SU-DHL-6 (cell line): Measurements from ENCODE around the gene THRAP3.

Experiments
- H2AFZ ChIP-seq: fragments of 200-600 bp; sonication (generic); 2 replicates; pipeline ENCODE4 v1.6.1; 2014; ENCODE audit warnings: low read depth, mild to moderate bottlenecking, moderate library complexity, mixed read lengths, antibody characterized with exemption, low read length; ENCODE audit not compliant: severe bottlenecking
- H3F3A ChIP-seq: fragments of 200-600 bp; shearing (Covaris generic); 2 replicates; pipeline ENCODE4 v1.6.0; 2016; ENCODE audit warnings: antibody characterized with exemption, mild to moderate bottlenecking; ENCODE audit not compliant: insufficient read depth
- H3K27ac ChIP-seq: fragments of 200-600 bp; sonication (generic); 2 replicates; pipeline ENCODE4 v1.5.1; 2016; ENCODE audit warnings: low read depth, mild to moderate bottlenecking, low read length, moderate library complexity, mixed read lengths
- H3K27me3 ChIP-seq: fragments of 200-600 bp; sonication (generic), shearing (Covaris generic); 2 replicates; pipeline ENCODE4 v1.6.0; 2014; ENCODE audit warnings: mild to moderate bottlenecking, low read length
- H3K36me3 ChIP-seq: fragments of 200-600 bp; sonication (generic); 2 replicates; pipeline ENCODE4 v1.6.1; 2014; ENCODE audit warnings: mild to moderate bottlenecking, low read length, mixed read lengths
- H3K4me2 ChIP-seq: fragments of 300-600, 200-600 bp; shearing (Covaris generic), sonication (generic); 2 replicates; pipeline ENCODE4 v1.6.0; 2014; ENCODE audit warnings: low read length, low read depth, mild to moderate bottlenecking; ENCODE audit not compliant: poor library complexity, severe bottlenecking
- H3K4me3 ChIP-seq: fragments of 200-600 bp; sonication (generic); 2 replicates; pipeline ENCODE4 v1.5.1; 2014; ENCODE audit warnings: antibody characterized with exemption, low read length, mild to moderate bottlenecking, mixed read lengths; ENCODE audit not compliant: insufficient read depth, poor library complexity, severe bottlenecking
- H3K79me2 ChIP-seq: fragments of 200-600 bp; sonication (generic); 2 replicates; pipeline ENCODE4 v1.6.1; 2014; ENCODE audit warnings: mild to moderate bottlenecking, low read length, moderate library complexity; ENCODE audit not compliant: insufficient read depth
- H3K9ac ChIP-seq: fragments of 200-600 bp; sonication (generic); 2 replicates; pipeline ENCODE4 v1.7.0; 2014; ENCODE audit warnings: mild to moderate bottlenecking, low read length
- H3K9me2 ChIP-seq: fragments of 200-600 bp; sonication (generic); replicated peaks from 2 replicates; pipeline ENCODE4 v1.6.1; 2014; ENCODE audit warnings: low read length; ENCODE audit not compliant: insufficient read depth
- H3K9me3 ChIP-seq: fragments of 200-600 bp; sonication (generic); 2 replicates; pipeline ENCODE4 v1.6.1; 2014; ENCODE audit warnings: low read length, mixed read lengths; ENCODE audit not compliant: insufficient read depth
- H4K20me1 ChIP-seq: fragments of 200-600 bp; sonication (generic); 2 replicates; pipeline ENCODE4 v1.6.1; 2014; ENCODE audit warnings: low read depth, mild to moderate bottlenecking, antibody characterized with exemption, low read length, moderate library complexity, mixed read lengths
- EZH2phosphoT487 ChIP-seq: fragments of 200-600 bp; sonication (generic), shearing (Covaris generic); conservative IDR thresholded peaks from 2 replicates; pipeline ENCODE4 v1.6.1; 2018; ENCODE audit warnings: mild to moderate bottlenecking, antibody characterized with exemption, low read length, moderate library complexity, mixed read lengths
- TF ChIP-seq, protein P1 (sequence below): fragments of 200-600 bp; sonication (generic); IDR thresholded peaks from one replicate; pipeline ENCODE4 v1.5.1; 2017; ENCODE audit warnings: antibody characterized with exemption, mild to moderate bottlenecking, low read length, moderate library complexity; ENCODE audit not compliant: insufficient read depth, poor library complexity, severe bottlenecking

Gene THRAP3

GRCh38 chr1:36301220-36301619 is 77.0 kb downstream of the THRAP3 start:
- Histone ChIP-seq H3K27ac (no peak overlapping the region), H3K9me3 (no peaks in the 10 kb centered on the region), H3K27me3 (no peaks in the 10 kb centered on the region), H2AFZ (no peak overlapping the region), H3K4me2 (no peak overlapping the region), H3K9me2 (no peaks in the 10 kb centered on the region), H3K36me3 (peaks cover 24% of the 10 kb centered on the region; the same call in 1 of the 2 replicates), H3K4me3 (no peak overlapping the region), H4K20me1 (no peaks in the 10 kb centered on the region), H3F3A (peaks cover 18% of the 10 kb centered on the region), H3K9ac (no peak overlapping the region), H3K79me2 (no peaks in the 10 kb centered on the region)
- TF ChIP-seq EZH2phosphoT487, result no peak
- TF ChIP-seq, protein P1, sequence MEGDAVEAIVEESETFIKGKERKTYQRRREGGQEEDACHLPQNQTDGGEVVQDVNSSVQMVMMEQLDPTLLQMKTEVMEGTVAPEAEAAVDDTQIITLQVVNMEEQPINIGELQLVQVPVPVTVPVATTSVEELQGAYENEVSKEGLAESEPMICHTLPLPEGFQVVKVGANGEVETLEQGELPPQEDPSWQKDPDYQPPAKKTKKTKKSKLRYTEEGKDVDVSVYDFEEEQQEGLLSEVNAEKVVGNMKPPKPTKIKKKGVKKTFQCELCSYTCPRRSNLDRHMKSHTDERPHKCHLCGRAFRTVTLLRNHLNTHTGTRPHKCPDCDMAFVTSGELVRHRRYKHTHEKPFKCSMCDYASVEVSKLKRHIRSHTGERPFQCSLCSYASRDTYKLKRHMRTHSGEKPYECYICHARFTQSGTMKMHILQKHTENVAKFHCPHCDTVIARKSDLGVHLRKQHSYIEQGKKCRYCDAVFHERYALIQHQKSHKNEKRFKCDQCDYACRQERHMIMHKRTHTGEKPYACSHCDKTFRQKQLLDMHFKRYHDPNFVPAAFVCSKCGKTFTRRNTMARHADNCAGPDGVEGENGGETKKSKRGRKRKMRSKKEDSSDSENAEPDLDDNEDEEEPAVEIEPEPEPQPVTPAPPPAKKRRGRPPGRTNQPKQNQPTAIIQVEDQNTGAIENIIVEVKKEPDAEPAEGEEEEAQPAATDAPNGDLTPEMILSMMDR, result no peak

- no peaks in the 10 kb centered on the region for H3K9me2 ChIP-seq
- no peaks in the 10 kb centered on the region for H3K9me3 ChIP-seq
- H2AFZ ChIP-seq, result no peak overlapping the region
- no peak overlapping the region for H3K9ac ChIP-seq
- no peak overlapping the region for H3K27ac ChIP-seq
- H3K4me3 ChIP-seq, result no peak overlapping the region
- no peaks in the 10 kb centered on the region for H3K27me3 ChIP-seq
- H3F3A ChIP-seq, result peaks cover 18% of the 10 kb centered on the region
- peaks cover 19% of the 10 kb centered on the region; the same call in 1 of the 2 replicates for H3K36me3 ChIP-seq
- no peak for TF ChIP-seq EZH2phosphoT487
- TF ChIP-seq, protein P1, result no peak
- no peak overlapping the region for H3K4me2 ChIP-seq
- H3K79me2 ChIP-seq, result no peaks in the 10 kb centered on the region
- no peaks in the 10 kb centered on the region for H4K20me1 ChIP-seq
These were observed 79.0 kb downstream of the THRAP3 start for GRCh38 chr1:36303244-36303643.

- no peak overlapping the region for H3K4me2 ChIP-seq
- H3K79me2 ChIP-seq, result no peaks in the 10 kb centered on the region
- H3K36me3 ChIP-seq, result peaks cover 19% of the 10 kb centered on the region; the same call in 1 of the 2 replicates
- no peak for TF ChIP-seq EZH2phosphoT487
- TF ChIP-seq, protein P1, result no peak
- no peak overlapping the region for H3K4me3 ChIP-seq
- peaks cover 18% of the 10 kb centered on the region for H3F3A ChIP-seq
- H4K20me1 ChIP-seq, result no peaks in the 10 kb centered on the region
- H2AFZ ChIP-seq, result no peak overlapping the region
- H3K9ac ChIP-seq, result no peak overlapping the region
- no peaks in the 10 kb centered on the region for H3K9me2 ChIP-seq
- no peak overlapping the region; the same call in 1 of the 2 replicates for H3K27ac ChIP-seq
- no peaks in the 10 kb centered on the region for H3K27me3 ChIP-seq
- no peaks in the 10 kb centered on the region for H3K9me3 ChIP-seq
These were observed 79.6 kb downstream of the THRAP3 start for GRCh38 chr1:36303650-36304360.
